HepG2 (cell line): ENCODE data around the gene C3orf22. TPM values are rescaled to one million over a fixed set of nuclear protein-coding genes. Genes with fewer than 3 reads are reported as not detected.

Experiments used
- ARNTL ChIP-seq: sonication (generic); formaldehyde crosslinking; IDR thresholded peaks from 2 replicates; pipeline ENCODE4 v1.4.0; 2020; ENCODE audit warnings: mild to moderate bottlenecking, missing genetic modification reagents
- EEA1 ChIP-seq: sonication (generic); formaldehyde crosslinking; IDR thresholded peaks from 2 replicates; pipeline ENCODE4 v1.5.1; 2020; ENCODE audit warnings: mild to moderate bottlenecking, missing genetic modification reagents, borderline replicate concordance
- KDM6A ChIP-seq: IDR thresholded peaks from 2 replicates; pipeline ENCODE4 v1.6.1; 2016; ENCODE audit warnings: low read depth
- KLF11 ChIP-seq: IDR thresholded peaks from 2 replicates; pipeline ENCODE4 v1.6.1; 2016; ENCODE audit warnings: missing compliant biosample characterization
- MAFF ChIP-seq: IDR thresholded peaks from 2 replicates; pipeline ENCODE4 v1.6.1; 2011; ENCODE audit warnings: low read depth, low read length, improper control_type of control experiment
- PAX8 ChIP-seq: sonication (generic); formaldehyde crosslinking; IDR thresholded peaks from 2 replicates; pipeline ENCODE4 v1.8.0; 2022; ENCODE audit warnings: mild to moderate bottlenecking, missing genetic modification reagents, borderline replicate concordance
- PPARG ChIP-seq: conservative IDR thresholded peaks from 2 replicates; pipeline ENCODE4 v1.6.1; 2016; ENCODE audit warnings: missing biosample characterization, missing genetic modification reagents
- REPIN1 ChIP-seq: sonication (generic); formaldehyde crosslinking; IDR thresholded peaks from 2 replicates; pipeline ENCODE4 v1.8.0; 2022; ENCODE audit warnings: missing genetic modification reagents, low read depth, mild to moderate bottlenecking, borderline replicate concordance
- SOX5 ChIP-seq: IDR thresholded peaks from 2 replicates; pipeline ENCODE4 v1.6.1; 2016; ENCODE audit warnings: borderline replicate concordance
- TOE1 ChIP-seq: sonication (generic); formaldehyde crosslinking; IDR thresholded peaks from 2 replicates; pipeline ENCODE4 v1.4.0; 2020; ENCODE audit warnings: mild to moderate bottlenecking, missing genetic modification reagents
- ZNF143 ChIP-seq: sonication (generic); formaldehyde crosslinking; IDR thresholded peaks from 2 replicates; pipeline ENCODE4 v1.4.0; 2020; ENCODE audit warnings: missing genetic modification reagents
- ZNF296 ChIP-seq: sonication (generic); formaldehyde crosslinking; conservative IDR thresholded peaks from 2 replicates; pipeline ENCODE4 v1.5.0; 2020; ENCODE audit warnings: mild to moderate bottlenecking, missing genetic modification reagents
- ZNF484 ChIP-seq: sonication (generic); formaldehyde crosslinking; IDR thresholded peaks from 2 replicates; pipeline ENCODE4 v1.5.1; 2020; ENCODE audit warnings: mild to moderate bottlenecking, low read depth, missing genetic modification reagents, borderline replicate concordance
- ZNF510 ChIP-seq: sonication (generic); formaldehyde crosslinking; IDR thresholded peaks from 2 replicates; pipeline ENCODE4 v1.4.0; 2020; ENCODE audit warnings: low read depth, mild to moderate bottlenecking, missing genetic modification reagents
- ZNF572 ChIP-seq: sonication (generic); formaldehyde crosslinking; IDR thresholded peaks from 2 replicates; pipeline ENCODE4 v1.5.1; 2020; ENCODE audit warnings: mild to moderate bottlenecking, missing genetic modification reagents
- ZNF674 ChIP-seq: sonication (generic); formaldehyde crosslinking; IDR thresholded peaks from 2 replicates; pipeline ENCODE4 v1.5.0; 2020; ENCODE audit warnings: low read depth, mild to moderate bottlenecking, missing genetic modification reagents
- ZSCAN22 ChIP-seq: sonication (generic); formaldehyde crosslinking; IDR thresholded peaks from 2 replicates; pipeline ENCODE4 v1.4.0; 2020; ENCODE audit warnings: mild to moderate bottlenecking, missing genetic modification reagents
- ZZZ3 ChIP-seq: sonication (generic); formaldehyde crosslinking; IDR thresholded peaks from 2 replicates; pipeline ENCODE4 v1.4.0; 2020; ENCODE audit warnings: missing genetic modification reagents, mild to moderate bottlenecking, borderline replicate concordance
- polyA plus RNA-seq, 8 experiments: library from polyadenylated mRNA; depleted of rRNA in 3 of 8; stranded (reverse) in 7 of 8; unstranded in 1 of 8; fragments of >200 nt; fragmentation: Illumina TruSeq in 4 of 8; extraction: Trizol in 4 of 8; gene quantifications; 2 replicates each; pipeline versions ENCODE4 v1.2.1 to v1.2.3, GENCODE V29; 2011 to 2016; ENCODE audit warnings: low read depth in 4 of 8, missing spikeins in 1 of 8, mixed read lengths in 1 of 8; ENCODE audit not compliant: insufficient read depth in 1 of 8
- total RNA-seq, 5 experiments: library from RNA; depleted of rRNA; stranded (reverse); fragments of >200 nt; fragmentation: Illumina TruSeq; extraction: Trizol; gene quantifications; 2 replicates each; pipeline ENCODE4 v1.2.3, GENCODE V29; 2016; ENCODE audit warnings: low read depth in 1 of 5
- TF ChIP-seq, protein P1 (sequence below): sonication (generic); formaldehyde crosslinking; IDR thresholded peaks from 2 replicates; pipeline ENCODE4 v1.8.0; 2022; ENCODE audit warnings: missing genetic modification reagents, mild to moderate bottlenecking, inconsistent platforms, borderline replicate concordance
- TF ChIP-seq, protein P2 (sequence below): sonication (generic); formaldehyde crosslinking; conservative IDR thresholded peaks from 2 replicates; pipeline ENCODE4 v1.4.0; 2020; ENCODE audit warnings: mild to moderate bottlenecking, missing genetic modification reagents, moderate library complexity
- TF ChIP-seq, protein P3 (sequence below): IDR thresholded peaks from 2 replicates; pipeline ENCODE4 v1.6.1; 2012; ENCODE audit warnings: low read depth, low read length, improper control_type of control experiment
- TF ChIP-seq, protein P4 (sequence below): sonication (generic); formaldehyde crosslinking; IDR thresholded peaks from 2 replicates; pipeline ENCODE4 v1.8.0; 2022; ENCODE audit warnings: mild to moderate bottlenecking, missing genetic modification reagents

The C3orf22 gene
- total and polyA plus RNA-seq, 2 of the 13 experiments (the other 11 are each of a cell fraction or from before 2014, with no cell fraction given), result not detected

DNA sequence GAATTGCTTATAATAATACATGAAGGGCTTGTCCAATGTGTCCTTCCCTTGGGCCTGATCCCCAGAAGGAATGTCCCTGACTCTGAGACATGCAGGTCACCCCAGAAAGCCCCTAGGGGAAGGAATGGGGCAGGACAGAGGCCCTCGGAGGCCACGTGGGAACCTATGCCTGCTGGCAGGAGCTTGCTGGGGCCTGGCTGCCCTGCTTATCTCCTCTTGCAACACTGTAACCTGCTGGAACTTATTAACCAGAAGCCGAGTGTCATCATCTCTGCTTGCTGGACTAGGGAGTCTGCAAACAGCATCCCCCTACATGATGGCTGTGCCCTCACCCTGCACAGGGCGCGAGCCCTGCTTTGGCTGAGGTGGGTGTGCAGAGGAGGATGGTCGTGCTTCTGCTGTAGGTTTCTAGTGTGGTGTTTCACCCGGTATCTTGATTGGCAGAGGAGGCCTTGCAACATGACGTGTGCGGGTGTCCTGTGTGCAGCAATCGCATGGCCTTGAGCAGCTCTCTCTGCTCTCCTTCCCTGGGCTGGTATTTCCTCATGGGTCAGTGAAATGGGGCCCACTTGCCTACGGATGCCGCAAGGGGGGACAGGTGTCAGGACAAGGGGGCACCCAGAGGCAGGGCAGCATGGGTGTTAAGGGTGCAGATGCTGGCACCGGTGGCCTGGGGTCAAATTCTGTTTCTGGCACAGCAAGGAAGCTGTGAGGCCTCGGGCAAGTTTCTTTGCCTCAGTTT, 29.8 kb downstream of the C3orf22 start (continued):
- TF ChIP-seq PAX8 (CRISPR knock-in tag), result no peak
- TF ChIP-seq, protein P1, sequence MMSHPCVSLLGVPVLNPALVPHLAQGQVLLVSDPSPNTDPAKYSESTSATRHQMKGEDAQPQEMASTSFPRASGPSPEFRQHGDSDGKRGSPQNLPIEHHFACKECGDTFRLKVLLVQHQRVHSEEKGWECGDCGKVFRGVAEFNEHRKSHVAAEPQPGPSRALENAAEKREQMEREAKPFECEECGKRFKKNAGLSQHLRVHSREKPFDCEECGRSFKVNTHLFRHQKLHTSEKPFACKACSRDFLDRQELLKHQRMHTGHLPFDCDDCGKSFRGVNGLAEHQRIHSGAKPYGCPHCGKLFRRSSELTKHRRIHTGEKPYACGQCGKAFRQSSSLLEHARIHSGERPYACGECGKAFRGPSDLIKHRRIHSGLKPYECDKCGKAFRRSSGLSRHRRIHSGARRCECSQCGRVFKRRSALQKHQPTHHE (CRISPR knock-in tag), result no peak; the same call in 1 of the 2 replicates
- TF ChIP-seq, protein P2, sequence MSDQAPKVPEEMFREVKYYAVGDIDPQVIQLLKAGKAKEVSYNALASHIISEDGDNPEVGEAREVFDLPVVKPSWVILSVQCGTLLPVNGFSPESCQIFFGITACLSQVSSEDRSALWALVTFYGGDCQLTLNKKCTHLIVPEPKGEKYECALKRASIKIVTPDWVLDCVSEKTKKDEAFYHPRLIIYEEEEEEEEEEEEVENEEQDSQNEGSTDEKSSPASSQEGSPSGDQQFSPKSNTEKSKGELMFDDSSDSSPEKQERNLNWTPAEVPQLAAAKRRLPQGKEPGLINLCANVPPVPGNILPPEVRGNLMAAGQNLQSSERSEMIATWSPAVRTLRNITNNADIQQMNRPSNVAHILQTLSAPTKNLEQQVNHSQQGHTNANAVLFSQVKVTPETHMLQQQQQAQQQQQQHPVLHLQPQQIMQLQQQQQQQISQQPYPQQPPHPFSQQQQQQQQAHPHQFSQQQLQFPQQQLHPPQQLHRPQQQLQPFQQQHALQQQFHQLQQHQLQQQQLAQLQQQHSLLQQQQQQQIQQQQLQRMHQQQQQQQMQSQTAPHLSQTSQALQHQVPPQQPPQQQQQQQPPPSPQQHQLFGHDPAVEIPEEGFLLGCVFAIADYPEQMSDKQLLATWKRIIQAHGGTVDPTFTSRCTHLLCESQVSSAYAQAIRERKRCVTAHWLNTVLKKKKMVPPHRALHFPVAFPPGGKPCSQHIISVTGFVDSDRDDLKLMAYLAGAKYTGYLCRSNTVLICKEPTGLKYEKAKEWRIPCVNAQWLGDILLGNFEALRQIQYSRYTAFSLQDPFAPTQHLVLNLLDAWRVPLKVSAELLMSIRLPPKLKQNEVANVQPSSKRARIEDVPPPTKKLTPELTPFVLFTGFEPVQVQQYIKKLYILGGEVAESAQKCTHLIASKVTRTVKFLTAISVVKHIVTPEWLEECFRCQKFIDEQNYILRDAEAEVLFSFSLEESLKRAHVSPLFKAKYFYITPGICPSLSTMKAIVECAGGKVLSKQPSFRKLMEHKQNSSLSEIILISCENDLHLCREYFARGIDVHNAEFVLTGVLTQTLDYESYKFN (CRISPR knock-in tag), result peak; percentile 91
- TF ChIP-seq ZNF510 (CRISPR knock-in tag), result no peak
- TF ChIP-seq ZZZ3, result peak; percentile 70; the same call in 1 of the 2 replicates
- 0 out of 2 replicates have a peak, but pooled peaks have one; percentile 17 for TF ChIP-seq ZNF572 (CRISPR knock-in tag)
- peak; percentile 50; the same call in 1 of the 2 replicates for TF ChIP-seq ZNF143
- TF ChIP-seq PPARG, result peak; percentile 58; the same call in 1 of the 2 replicates
- TF ChIP-seq ARNTL (CRISPR knock-in tag), result peak; percentile 58; the same call in 1 of the 2 replicates
- peak; percentile 92 for TF ChIP-seq REPIN1 (CRISPR knock-in tag)
- peak; percentile 61; the same call in 1 of the 2 replicates for TF ChIP-seq KLF11
- no peak for TF ChIP-seq ZSCAN22
- no peak for TF ChIP-seq ZNF674 (CRISPR knock-in tag)
- TF ChIP-seq, protein P3, sequence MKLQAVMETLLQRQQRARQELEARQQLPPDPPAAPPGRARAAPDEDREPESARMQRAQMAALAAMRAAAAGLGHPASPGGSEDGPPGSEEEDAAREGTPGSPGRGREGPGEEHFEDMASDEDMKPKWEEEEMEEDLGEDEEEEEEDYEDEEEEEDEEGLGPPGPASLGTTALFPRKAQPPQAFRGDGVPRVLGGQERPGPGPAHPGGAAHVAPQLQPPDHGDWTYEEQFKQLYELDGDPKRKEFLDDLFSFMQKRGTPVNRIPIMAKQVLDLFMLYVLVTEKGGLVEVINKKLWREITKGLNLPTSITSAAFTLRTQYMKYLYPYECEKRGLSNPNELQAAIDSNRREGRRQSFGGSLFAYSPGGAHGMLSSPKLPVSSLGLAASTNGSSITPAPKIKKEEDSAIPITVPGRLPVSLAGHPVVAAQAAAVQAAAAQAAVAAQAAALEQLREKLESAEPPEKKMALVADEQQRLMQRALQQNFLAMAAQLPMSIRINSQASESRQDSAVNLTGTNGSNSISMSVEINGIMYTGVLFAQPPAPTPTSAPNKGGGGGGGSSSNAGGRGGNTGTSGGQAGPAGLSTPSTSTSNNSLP, result no peak
- TF ChIP-seq EEA1 (CRISPR knock-in tag), result no peak
- TF ChIP-seq, protein P4, sequence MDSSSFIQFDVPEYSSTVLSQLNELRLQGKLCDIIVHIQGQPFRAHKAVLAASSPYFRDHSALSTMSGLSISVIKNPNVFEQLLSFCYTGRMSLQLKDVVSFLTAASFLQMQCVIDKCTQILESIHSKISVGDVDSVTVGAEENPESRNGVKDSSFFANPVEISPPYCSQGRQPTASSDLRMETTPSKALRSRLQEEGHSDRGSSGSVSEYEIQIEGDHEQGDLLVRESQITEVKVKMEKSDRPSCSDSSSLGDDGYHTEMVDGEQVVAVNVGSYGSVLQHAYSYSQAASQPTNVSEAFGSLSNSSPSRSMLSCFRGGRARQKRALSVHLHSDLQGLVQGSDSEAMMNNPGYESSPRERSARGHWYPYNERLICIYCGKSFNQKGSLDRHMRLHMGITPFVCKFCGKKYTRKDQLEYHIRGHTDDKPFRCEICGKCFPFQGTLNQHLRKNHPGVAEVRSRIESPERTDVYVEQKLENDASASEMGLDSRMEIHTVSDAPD (CRISPR knock-in tag), result peak; percentile 28; the same call in 1 of the 2 replicates
- peak; percentile 82 for TF ChIP-seq KDM6A (CRISPR knock-in tag)
- TF ChIP-seq ZNF484 (CRISPR knock-in tag), result 0 out of 2 replicates have a peak, but pooled peaks have one; percentile 60
- no peak; the same call in 1 of the 2 replicates for TF ChIP-seq ZNF296 (CRISPR knock-in tag)
- no peak; the same call in 1 of the 2 replicates for TF ChIP-seq TOE1 (CRISPR knock-in tag)
- TF ChIP-seq MAFF, result no peak
- TF ChIP-seq SOX5 (CRISPR knock-in tag), result no peak; the same call in 1 of the 2 replicates
